Hippocampal formation (tissue), 2 donors: ENCODE data around the gene APOC4.
A peak's percentile ranks its signal among the peaks of the same experiment; 100 is the strongest.
"Not testable (repeated sequence)": the region's sequence is repeated elsewhere in the genome, so short reads cannot be mapped to it uniquely, and the experiment has no call there.

ENCODE experiments used
- DNase-seq, 2 donors: peaks; one replicate each; lab custom pipeline; 2025; lab: John Stamatoyannopoulos, UW

The APOC4 gene, protein sequence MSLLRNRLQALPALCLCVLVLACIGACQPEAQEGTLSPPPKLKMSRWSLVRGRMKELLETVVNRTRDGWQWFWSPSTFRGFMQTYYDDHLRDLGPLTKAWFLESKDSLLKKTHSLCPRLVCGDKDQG

DNA sequence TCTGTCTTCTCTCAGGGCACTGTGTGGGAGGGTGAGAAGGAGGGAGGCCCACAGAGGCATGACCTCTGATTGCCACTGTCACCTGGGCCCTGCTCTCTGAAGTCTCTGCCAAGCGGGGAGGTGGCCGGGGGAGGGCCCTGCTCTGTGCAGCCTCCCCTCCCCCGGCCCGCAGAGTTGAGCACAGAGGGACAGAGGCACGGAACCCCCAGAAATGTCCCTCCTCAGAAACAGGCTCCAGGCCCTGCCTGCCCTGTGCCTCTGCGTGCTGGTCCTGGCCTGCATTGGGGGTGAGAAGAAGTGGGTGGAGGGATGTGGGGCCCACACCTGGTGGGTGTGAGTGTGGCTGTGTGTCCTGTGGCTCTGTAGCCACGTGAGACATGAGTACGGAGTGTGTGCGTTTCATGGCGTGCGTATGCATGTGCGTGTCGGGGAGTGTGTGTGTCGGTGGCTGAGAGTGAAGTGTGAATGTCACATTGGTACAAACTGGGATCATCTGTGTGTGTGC, at the start of gene APOC4:
Gene APOC4, plus strand, starts transcription at position 171 of the 505 bp plus-strand sequence. Its CDS starts 41 bp downstream, at position 212.
- no peak for DNase-seq

DNA sequence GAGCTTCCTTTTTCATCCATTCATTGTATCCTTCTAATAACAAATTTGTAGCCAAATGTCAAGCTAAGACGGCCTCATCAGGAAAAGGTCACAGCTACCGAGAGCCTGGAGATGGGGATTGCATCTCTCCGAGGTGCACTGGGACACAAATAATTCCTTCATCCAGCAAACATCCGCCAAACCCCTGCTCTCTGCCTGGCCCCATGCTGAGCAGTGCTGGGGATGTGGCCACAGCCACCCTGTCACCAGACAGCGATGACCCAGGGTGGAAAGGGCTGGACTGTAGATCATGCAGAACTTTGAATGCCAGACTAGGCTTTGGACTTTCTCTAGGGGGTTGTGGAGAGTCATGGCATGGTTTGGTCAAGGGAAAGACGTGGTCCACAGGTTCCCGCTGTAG, 49.1 kb upstream of the APOC4 start:
- no peak for DNase-seq

DNA sequence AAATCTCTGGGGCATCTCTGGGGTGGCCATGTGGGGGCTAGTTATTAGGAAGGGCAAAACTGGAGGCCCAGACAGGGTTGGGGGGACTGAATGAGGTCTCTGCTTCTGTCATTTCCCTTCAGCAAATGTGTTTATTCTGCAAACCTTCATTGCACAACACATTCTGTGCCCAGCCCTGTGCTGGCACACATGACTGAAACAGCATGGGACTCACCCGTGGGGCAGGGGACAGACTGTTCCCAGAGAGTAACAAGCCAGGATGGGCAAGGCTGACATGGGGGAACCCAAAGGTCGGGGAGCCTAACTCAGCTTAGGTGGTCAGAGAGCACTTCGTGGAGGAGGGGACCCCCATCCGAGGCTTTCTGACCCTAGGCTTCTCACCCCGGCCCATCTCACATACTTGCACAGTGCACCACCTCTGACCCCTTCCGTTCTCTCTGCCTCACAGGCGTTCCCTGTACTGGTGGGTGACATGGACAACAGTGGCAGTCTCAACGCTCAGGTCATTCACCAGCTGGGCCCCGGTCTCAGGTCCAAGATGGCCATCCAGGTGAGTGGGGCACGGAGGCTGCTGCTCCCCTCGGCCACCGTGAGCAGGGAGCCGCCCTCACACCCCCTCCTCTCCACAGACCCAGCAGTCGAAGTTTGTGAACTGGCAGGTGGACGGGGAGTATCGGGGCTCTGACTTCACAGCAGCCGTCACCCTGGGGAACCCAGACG, 48.5 kb upstream of the APOC4 start:
- no peak for DNase-seq

- no peak for DNase-seq
These were observed 48.0 kb upstream of the APOC4 start for GRCh38 chr19:44894052-44894400.

DNA sequence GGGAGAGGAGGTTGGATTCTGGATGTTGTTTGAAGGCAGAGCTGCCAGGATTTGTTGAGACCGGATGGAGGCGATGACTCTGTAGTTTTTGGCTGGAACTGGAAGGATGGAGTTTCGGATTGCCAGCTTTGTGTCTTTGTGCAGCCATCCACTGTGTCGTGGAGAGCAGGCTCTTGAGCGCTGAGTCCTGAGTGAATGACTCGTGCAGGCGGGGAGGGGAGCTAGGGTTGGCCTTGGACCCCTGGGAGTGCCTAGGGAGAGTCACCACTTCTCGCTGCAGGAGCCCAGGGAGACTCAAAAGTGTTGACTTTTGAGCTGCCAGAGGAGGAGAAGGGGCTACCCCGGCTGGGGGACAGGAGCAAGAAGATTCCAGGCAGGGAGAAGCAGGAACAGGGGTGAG, 47.1 kb upstream of the APOC4 start:
- no peak for DNase-seq

DNA sequence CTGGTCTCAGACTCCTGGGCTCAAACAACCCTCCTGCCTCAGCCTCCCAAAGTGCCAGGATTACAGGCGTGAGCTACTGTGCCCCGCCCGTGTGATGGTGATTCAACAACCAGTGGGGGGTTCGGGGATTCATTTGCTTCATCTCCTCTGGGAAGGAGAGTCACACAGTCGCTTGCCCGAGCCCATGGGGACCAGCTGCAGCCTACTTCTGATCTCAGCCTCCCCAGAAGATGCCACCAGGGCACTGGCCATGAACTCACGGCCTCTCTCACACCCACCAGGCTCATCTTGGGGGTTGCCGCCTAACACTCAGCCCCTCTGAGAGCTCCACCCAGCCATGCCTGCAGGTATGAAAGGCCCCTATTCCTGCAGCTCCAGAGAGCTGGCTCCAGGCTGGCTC, 44.2 kb upstream of the APOC4 start:
- DNase-seq = no peak

- no peak for DNase-seq
These were observed 41.5 kb upstream of the APOC4 start for GRCh38 chr19:44900328-44901244.

DNA sequence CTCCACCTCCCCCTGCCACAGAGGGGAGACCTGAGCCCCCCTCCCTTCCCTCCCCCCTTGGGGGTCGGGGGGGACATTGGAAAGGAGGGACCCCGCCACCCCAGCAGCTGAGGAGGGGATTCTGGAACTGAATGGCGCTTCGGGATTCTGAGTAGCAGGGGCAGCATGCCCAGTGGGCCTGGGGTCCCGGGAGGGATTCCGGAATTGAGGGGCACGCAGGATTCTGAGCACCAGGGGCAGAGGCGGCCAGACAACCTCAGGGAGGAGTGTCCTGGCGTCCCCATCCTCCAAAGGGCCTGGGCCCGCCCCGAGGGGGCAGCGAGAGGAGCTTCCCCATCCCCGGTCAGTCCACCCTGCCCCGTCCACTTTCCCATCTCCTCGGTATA, 38.8 kb upstream of the APOC4 start:
- DNase-seq = no peak

GRCh38 chr19:44903602-44904425, 38.2 kb upstream of the APOC4 start:
- DNase-seq = peak in 1 of 2 donors; percentile 61

- no peak for DNase-seq
These were observed 37.5 kb upstream of the APOC4 start for GRCh38 chr19:44904426-44904994.

- peak in 1 of 2 donors; percentile 63 for DNase-seq
These were observed 36.4 kb upstream of the APOC4 start, which contains the start of gene APOE for GRCh38 chr19:44905437-44906160. Gene APOE (plus strand): TSS chr19:44905796. CDS start chr19:44906625, 829 bp downstream.

- DNase-seq = no peak
These were observed 34.4 kb upstream of the APOC4 start for GRCh38 chr19:44907613-44908012.

GRCh38 chr19:44908074-44908835, 33.8 kb upstream of the APOC4 start:
- DNase-seq = no peak

DNA sequence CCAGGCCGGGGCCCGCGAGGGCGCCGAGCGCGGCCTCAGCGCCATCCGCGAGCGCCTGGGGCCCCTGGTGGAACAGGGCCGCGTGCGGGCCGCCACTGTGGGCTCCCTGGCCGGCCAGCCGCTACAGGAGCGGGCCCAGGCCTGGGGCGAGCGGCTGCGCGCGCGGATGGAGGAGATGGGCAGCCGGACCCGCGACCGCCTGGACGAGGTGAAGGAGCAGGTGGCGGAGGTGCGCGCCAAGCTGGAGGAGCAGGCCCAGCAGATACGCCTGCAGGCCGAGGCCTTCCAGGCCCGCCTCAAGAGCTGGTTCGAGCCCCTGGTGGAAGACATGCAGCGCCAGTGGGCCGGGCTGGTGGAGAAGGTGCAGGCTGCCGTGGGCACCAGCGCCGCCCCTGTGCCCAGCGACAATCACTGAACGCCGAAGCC, 33.2 kb upstream of the APOC4 start:
- DNase-seq = no peak

DNA sequence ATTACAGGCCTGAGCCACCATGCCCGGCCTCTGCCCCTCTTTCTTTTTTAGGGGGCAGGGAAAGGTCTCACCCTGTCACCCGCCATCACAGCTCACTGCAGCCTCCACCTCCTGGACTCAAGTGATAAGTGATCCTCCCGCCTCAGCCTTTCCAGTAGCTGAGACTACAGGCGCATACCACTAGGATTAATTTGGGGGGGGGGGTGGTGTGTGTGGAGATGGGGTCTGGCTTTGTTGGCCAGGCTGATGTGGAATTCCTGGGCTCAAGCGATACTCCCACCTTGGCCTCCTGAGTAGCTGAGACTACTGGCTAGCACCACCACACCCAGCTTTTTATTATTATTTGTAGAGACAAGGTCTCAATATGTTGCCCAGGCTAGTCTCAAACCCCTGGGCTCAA, 32.3 kb upstream of the APOC4 start:
- DNase-seq = no peak

DNA sequence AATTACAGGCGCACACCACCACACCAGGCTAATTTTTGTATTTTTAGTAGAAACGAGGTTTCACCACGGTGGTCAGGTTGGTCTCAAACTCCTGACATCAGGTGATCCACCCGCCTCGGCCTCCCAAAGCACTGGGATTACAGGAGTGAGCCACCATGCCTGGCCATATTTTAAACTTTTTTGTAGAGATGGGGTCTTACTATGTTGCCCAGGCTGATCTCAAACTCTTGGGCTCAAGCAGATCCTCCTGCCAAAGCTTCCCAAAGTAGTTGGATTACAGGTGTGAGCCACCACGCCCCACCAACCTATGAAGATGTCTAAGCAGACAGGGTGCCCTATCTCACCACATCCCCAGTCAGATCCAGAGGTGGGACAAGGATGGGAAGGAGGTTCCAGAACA, 30.1 kb upstream of the APOC4 start:
- not testable (repeated sequence) for DNase-seq

- DNase-seq = peak; percentile 19 to 75
These were observed 29.2 kb upstream of the APOC4 start for GRCh38 chr19:44912854-44913253.

- DNase-seq = not testable (repeated sequence)
These were observed 28.3 kb upstream of the APOC4 start for GRCh38 chr19:44913512-44914432.
